IMR-90 (cell line): ENCODE data around the gene ESR2. TPM values are rescaled to one million over a fixed set of nuclear protein-coding genes. Genes with fewer than 3 reads are reported as not detected.

ENCODE experiments used
- ATAC-seq: fragments of 200-7000 bp; cut with Tn5 transposase; 2 replicates; pipeline ENCODE4 v1.9.1; 2020; ENCODE audit warnings: low read depth, mild to moderate bottlenecking, moderate library complexity
- BruUV-seq: library from RNA; stranded (reverse); fragments of 400-500 nt; replicated peaks from 2 replicates; lab custom pipeline; 2021; lab: Mats Ljungman, UMichigan
- CTCF ChIA-PET: fragments of 300-600 bp; formaldehyde crosslinking; extraction: SDS; loops from one replicate; lab custom pipeline; 2021; ENCODE audit warnings: antibody characterized with exemption; lab: Yijun Ruan, JAX
- POLR2A ChIA-PET: fragments of 300-600 bp; sonication (Branson Sonifier 250); formaldehyde crosslinking; loops from one replicate; lab custom pipeline; 2022; ENCODE audit warnings: antibody characterized with exemption; ENCODE audit not compliant: unreplicated experiment; lab: Charles Lee
- DNase-seq: peaks from one replicate; pipeline ENCODE4 v3.0.0; 2013
- H2AFZ ChIP-seq: replicated peaks from 2 replicates; pipeline ENCODE3; 2013; ENCODE audit warnings: low read length, mild to moderate bottlenecking; ENCODE audit not compliant: poor library complexity
- H2AK5ac ChIP-seq: 2 replicates; pipeline ENCODE4 v1.6.1; 2013; ENCODE audit warnings: low read depth, low read length, inconsistent platforms
- H2AK9ac ChIP-seq: replicated peaks from 2 replicates; pipeline ENCODE3; 2013; ENCODE audit warnings: mild to moderate bottlenecking, low read depth, low read length, moderate library complexity; ENCODE audit not compliant: poor library complexity
- H2BK120ac ChIP-seq: 2 replicates; pipeline ENCODE4 v1.6.1; 2013; ENCODE audit warnings: low read depth, low read length, inconsistent platforms
- H2BK15ac ChIP-seq: 3 replicates; pipeline ENCODE4 v1.6.1; 2013; ENCODE audit warnings: low read depth, low read length, inconsistent platforms
- H2BK20ac ChIP-seq: 2 replicates; pipeline ENCODE4 v1.6.1; 2013; ENCODE audit warnings: low read depth, mild to moderate bottlenecking, inconsistent platforms, low read length, moderate library complexity
- H2BK5ac ChIP-seq: 2 replicates; pipeline ENCODE4 v1.6.1; 2013; ENCODE audit warnings: mild to moderate bottlenecking, low read depth, low read length, inconsistent platforms; ENCODE audit not compliant: poor library complexity, severe bottlenecking
- H3K14ac ChIP-seq: replicated peaks from 2 replicates; pipeline ENCODE4 v1.6.1; 2013; ENCODE audit warnings: low read depth, low read length, inconsistent platforms
- H3K18ac ChIP-seq: 2 replicates; pipeline ENCODE4 v1.6.1; 2013; ENCODE audit warnings: low read depth, low read length, control low read depth
- H3K23ac ChIP-seq: 2 replicates; pipeline ENCODE4 v1.6.1; 2013; ENCODE audit warnings: low read depth, low read length, inconsistent platforms
- H3K27ac ChIP-seq: 2 replicates; pipeline ENCODE4 v1.5.1; 2013; ENCODE audit warnings: mild to moderate bottlenecking, control low read depth, low read length; ENCODE audit not compliant: insufficient read depth
- H3K27me3 ChIP-seq: 2 replicates; pipeline ENCODE4 v1.6.1; 2013; ENCODE audit warnings: low read length; ENCODE audit not compliant: control insufficient read depth, insufficient read depth
- H3K36me3 ChIP-seq: 2 replicates; pipeline ENCODE4 v1.6.1; 2013; ENCODE audit warnings: low read length, mixed read lengths; ENCODE audit not compliant: control insufficient read depth, insufficient read depth
- H3K4ac ChIP-seq: 2 replicates; pipeline ENCODE4 v1.6.1; 2013; ENCODE audit warnings: low read depth, low read length, inconsistent platforms
- H3K4me1 ChIP-seq: 2 replicates; pipeline ENCODE4 v1.6.1; 2013; ENCODE audit warnings: low read length, mixed read lengths; ENCODE audit not compliant: control insufficient read depth, insufficient read depth
- H3K4me2 ChIP-seq: 2 replicates; pipeline ENCODE4 v1.6.1; 2013; ENCODE audit warnings: low read depth, mild to moderate bottlenecking, control low read depth, low read length, moderate library complexity
- H3K4me3 ChIP-seq: 2 replicates; pipeline ENCODE4 v1.5.1; 2013; ENCODE audit warnings: low read depth, mild to moderate bottlenecking, control low read depth, low read length, moderate library complexity; ENCODE audit not compliant: insufficient read depth
- H3K56ac ChIP-seq: 2 replicates; pipeline ENCODE4 v1.6.1; 2013; ENCODE audit warnings: low read length, inconsistent platforms; ENCODE audit not compliant: insufficient read depth; ENCODE audit errors: extremely low read depth
- H3K79me1 ChIP-seq, 2 experiments: 2 replicates each; pipeline ENCODE4 v1.6.1; 2013; ENCODE audit warnings: low read length in 2 of 2, inconsistent platforms in 1 of 2, low read depth in 1 of 2
- H3K9ac ChIP-seq: 2 replicates; pipeline ENCODE4 v1.6.1; 2013; ENCODE audit warnings: low read depth, low read length, control low read depth
- H3K9me1 ChIP-seq: 2 replicates; pipeline ENCODE4 v1.6.1; 2013; ENCODE audit warnings: low read length, inconsistent platforms; ENCODE audit not compliant: insufficient read depth
- H3K9me3 ChIP-seq: 2 replicates; pipeline ENCODE4 v1.6.1; 2013; ENCODE audit warnings: low read length; ENCODE audit not compliant: control insufficient read depth, insufficient read depth
- H4K20me1 ChIP-seq: 2 replicates; pipeline ENCODE4 v1.6.1; 2013; ENCODE audit warnings: low read length, inconsistent platforms; ENCODE audit not compliant: insufficient read depth
- H4K5ac ChIP-seq: 2 replicates; pipeline ENCODE4 v1.6.1; 2013; ENCODE audit warnings: mild to moderate bottlenecking, low read depth, low read length, control low read depth
- H4K8ac ChIP-seq, 2 experiments: 2 replicates each; pipeline ENCODE4 v1.6.1; 2013; ENCODE audit warnings: low read depth in 2 of 2, low read length in 2 of 2, control low read depth in 1 of 2, inconsistent platforms in 1 of 2
- H4K91ac ChIP-seq: 2 replicates; pipeline ENCODE4 v1.6.1; 2013; ENCODE audit warnings: low read depth, low read length, inconsistent platforms; ENCODE audit not compliant: insufficient read depth
- POLR2A ChIP-seq: IDR thresholded peaks from 2 replicates; pipeline ENCODE4 v1.6.1; 2012; ENCODE audit warnings: mild to moderate bottlenecking, low read depth, low read length
- dilution Hi-C: fragments of 300-500 bp; cut with HindIII; formaldehyde crosslinking; loops from one replicate; pipeline ENCODE4 v1.14.3; 2018; ENCODE audit warnings: low sequenced_read_pairs; ENCODE audit not compliant: unreplicated experiment
- in situ Hi-C: fragments of 300-500 bp; cut with MboI; formaldehyde crosslinking; loops from 3 replicates; pipeline ENCODE4 v1.14.3; 2019; ENCODE audit warnings: low sequenced_read_pairs, inconsistent platforms, mixed read lengths
- intact Hi-C: fragments of 100-400 bp; cut with micrococcal nuclease; formaldehyde crosslinking; loops from 2 replicates; pipeline ENCODE4 v1.10.0; 2022
- polyA plus RNA-seq, 3 experiments: library from polyadenylated mRNA; depleted of rRNA; stranded (reverse); fragments of >200 nt; gene quantifications; 2 replicates each; pipeline ENCODE4 v1.2.3, GENCODE V29; 2012; ENCODE audit warnings: low replicate concordance in 1 of 3
- total RNA-seq: library from RNA; depleted of rRNA; stranded (reverse); fragments of >200 nt; gene quantifications from 2 replicates; pipeline ENCODE4 v1.2.3, GENCODE V29; 2012

ESR2 gene
- total and polyA plus RNA-seq, 2 of the 4 experiments (the other 2 are of a cell fraction) = under 0.01 to 0.03 TPM

DNA sequence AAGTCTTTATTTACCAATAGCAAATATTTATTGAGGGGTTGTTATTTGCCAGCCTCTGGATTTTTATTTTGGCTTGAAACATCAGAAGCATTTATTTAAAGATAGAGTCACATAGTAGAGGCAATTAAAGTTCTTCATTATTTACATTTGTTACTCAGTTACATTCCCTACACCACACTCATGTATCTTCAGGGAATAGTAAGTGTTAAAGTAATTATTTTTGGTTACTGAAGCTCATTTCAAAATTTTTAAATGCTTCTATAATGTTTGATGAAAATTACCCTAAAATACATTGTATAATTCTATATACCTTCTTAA, 205.6 kb downstream of the ESR2 start:
- no TSS peak for BruUV-seq
- H3K23ac ChIP-seq = no peak overlapping the region

More for the DNA sequence above, 205.6 kb downstream of the ESR2 start:
- ATAC-seq (no peak), DNase-seq (no peak)
- ChIA-PET CTCF (no interaction called here), POLR2A (no interaction called here)
- no peak overlapping the region for H3K14ac ChIP-seq
- no peak overlapping the region for H3K27ac ChIP-seq
- H3K4me2 ChIP-seq = no peak overlapping the region
- no peak overlapping the region for H4K8ac ChIP-seq
- no peak overlapping the region for H4K5ac ChIP-seq
- H4K91ac ChIP-seq = no peak overlapping the region
- H3K79me1 ChIP-seq = no peaks in the 10 kb centered on the region
- H2AFZ ChIP-seq = no peak overlapping the region
- H2BK5ac ChIP-seq = no peak overlapping the region
- H3K18ac ChIP-seq = no peak overlapping the region
- intact Hi-C loops = no loop called here
- no peaks in the 10 kb centered on the region for H3K36me3 ChIP-seq
- dilution Hi-C loops = no loop called here
- H3K56ac ChIP-seq = no peak overlapping the region
- H2BK120ac ChIP-seq = no peak overlapping the region
- H3K27me3 ChIP-seq = no peaks in the 10 kb centered on the region
- H3K9ac ChIP-seq = no peak overlapping the region
- H2AK5ac ChIP-seq = no peak overlapping the region
- H3K9me3 ChIP-seq = no peaks in the 10 kb centered on the region
- no peak overlapping the region for H2BK15ac ChIP-seq
- in situ Hi-C loops = no loop called here
- H4K20me1 ChIP-seq = no peaks in the 10 kb centered on the region; the same call in 1 of the 2 replicates
- H3K9me1 ChIP-seq = no peaks in the 10 kb centered on the region
- H3K4me1 ChIP-seq = peaks cover 2% of the 10 kb centered on the region; the same call in 1 of the 2 replicates
- H2BK20ac ChIP-seq = no peak overlapping the region
- no peak overlapping the region for H3K4me3 ChIP-seq
- H3K4ac ChIP-seq = no peak overlapping the region
- no peak for TF ChIP-seq POLR2A
- H2AK9ac ChIP-seq = no peak overlapping the region
